ENCODE measurements around the gene DLGAP1. TPM values are rescaled to one million over a fixed set of nuclear protein-coding genes. Genes with fewer than 3 reads are reported as not detected.

DLGAP1 gene
- total RNA-seq, 1 experiment from 2014 or later: 23.0 TPM

- Mint-ChIP-seq H3K4me1 (peaks cover 18% of the 10 kb centered on the region), H3K27me3 (ENCODE audit: low read depth) (no peaks in the 10 kb centered on the region), H3K9me3 (no peaks in the 10 kb centered on the region), H3K27ac (no peak overlapping the region), H3K4me3 (no peak overlapping the region), H3K36me3 (no peaks in the 10 kb centered on the region)
- POLR2A ChIA-PET: no interaction called here
- ATAC-seq (no peak), DNase-seq (ENCODE audit: low spot score) (no peak)
- CTCF ChIA-PET: interaction anchor here (1.1 to 2.7 kb wide), 2 partner anchors 93 to 107 kb away, joined by 3 to 21 read pairs; no protein-coding TSS in a partner anchor
- no peak for TF ChIP-seq ELF4 (CRISPR knock-in tag; IDR thresholded peaks at IDR 0.05; ENCODE audit: low read depth)
- TF ChIP-seq CDX4 (CRISPR knock-in tag; IDR thresholded peaks at IDR 0.05; ENCODE audit: borderline replicate concordance): no peak
Observed at GRCh38 chr18:3864669-3865298, 590.3 kb downstream of the DLGAP1 start.

GRCh38 chr18:3863593-3863992 is 591.5 kb downstream of the DLGAP1 start:
- H3K27me3 Mint-ChIP-seq (ENCODE audit: low read depth): no peaks in the 10 kb centered on the region
- no peak overlapping the region for H3K4me3 Mint-ChIP-seq
- ChIA-PET CTCF (interaction anchor here (1.0 to 2.7 kb wide), 3 partner anchors 92 to 109 kb away, joined by 3 to 21 read pairs (median 4); no protein-coding TSS in a partner anchor), POLR2A (no interaction called here)
- no peak overlapping the region for H3K27ac Mint-ChIP-seq
- H3K9me3 Mint-ChIP-seq: peaks cover 4% of the 10 kb centered on the region; the same call in 1 of the 2 replicates
- DNase-seq (ENCODE audit: low spot score) (no peak), ATAC-seq (peak; percentile 48; the same call in 1 of the 2 replicates)
- peaks cover 14% of the 10 kb centered on the region for H3K4me1 Mint-ChIP-seq
- H3K36me3 Mint-ChIP-seq: no peaks in the 10 kb centered on the region
- TF ChIP-seq ZNF232 (CRISPR knock-in tag; IDR thresholded peaks at IDR 0.05) (no peak), ZNF671 (CRISPR knock-in tag; IDR thresholded peaks at IDR 0.05) (no peak), ZMAT4 (CRISPR knock-in tag; IDR thresholded peaks at IDR 0.05) (no peak), SOX15 (CRISPR knock-in tag; IDR thresholded peaks at IDR 0.05) (no peak), ZNF121 (CRISPR knock-in tag; IDR thresholded peaks at IDR 0.05) (no peak), GTF2I (CRISPR knock-in tag; conservative IDR thresholded peaks at IDR 0.05) (no peak), ATF1 (CRISPR knock-in tag; IDR thresholded peaks at IDR 0.05) (no peak), ATF3 (CRISPR knock-in tag; conservative IDR thresholded peaks at IDR 0.05) (no peak), AFF4 (CRISPR knock-in tag; IDR thresholded peaks at IDR 0.05; ENCODE audit: borderline replicate concordance) (no peak), ETV6 (CRISPR knock-in tag; IDR thresholded peaks at IDR 0.05) (no peak), RELA (CRISPR knock-in tag; IDR thresholded peaks at IDR 0.05; ENCODE audit: borderline replicate concordance) (no peak), CTCF (IDR thresholded peaks at IDR 0.05) (no peak), PRRX2 (CRISPR knock-in tag; IDR thresholded peaks at IDR 0.05) (no peak), RORB (CRISPR knock-in tag; IDR thresholded peaks at IDR 0.05) (no peak), ARID4B (CRISPR knock-in tag; IDR thresholded peaks at IDR 0.05; ENCODE audit: borderline replicate concordance) (no peak), ZNF219 (CRISPR knock-in tag; IDR thresholded peaks at IDR 0.05; ENCODE audit: borderline replicate concordance) (no peak), ZNF532 (CRISPR knock-in tag; IDR thresholded peaks at IDR 0.05; ENCODE audit: borderline replicate concordance) (no peak)

Data from WTC11 (cell line).